GOT3 (cell line): Measurements from ENCODE around the gene HECTD1.
"Not testable (repeated sequence)": the region's sequence is repeated elsewhere in the genome, so short reads cannot be mapped to it uniquely, and the experiment has no call there.

Experiments
- DNase-seq: peaks from one replicate; lab custom pipeline; 2025; ENCODE audit warnings: mixed read lengths; lab: John Stamatoyannopoulos, UW

HECTD1 gene

GRCh38 chr14:31142455-31143087 is 65.0 kb downstream of the HECTD1 start:
- DNase-seq, result no peak

GRCh38 chr14:31139301-31139847 is 68.2 kb downstream of the HECTD1 start:
- DNase-seq, result no peak

DNA sequence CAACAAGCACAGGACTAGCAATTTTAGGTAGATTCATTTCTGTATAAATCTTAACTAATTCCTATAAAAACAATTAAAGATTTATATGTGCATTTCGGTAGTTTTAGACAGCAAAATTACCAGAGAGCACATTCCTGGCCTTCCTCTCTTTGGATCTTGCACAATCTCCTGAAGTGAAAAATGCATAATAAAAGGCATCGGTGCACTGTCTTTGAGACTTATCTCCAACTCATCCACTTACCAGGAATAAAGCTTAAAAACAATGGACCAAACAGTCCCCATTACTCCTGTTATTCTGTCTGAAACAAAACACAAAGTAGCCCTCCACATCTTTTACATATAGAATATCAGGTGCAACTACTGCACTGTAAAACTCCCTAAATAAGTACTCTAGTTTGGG is 69.3 kb downstream of the HECTD1 start:
- DNase-seq, result no peak

- no peak for DNase-seq
Observed at GRCh38 chr14:31137214-31137889, 70.2 kb downstream of the HECTD1 start.

- DNase-seq, result no peak
Observed at GRCh38 chr14:31133133-31133532, 74.5 kb downstream of the HECTD1 start.

DNA sequence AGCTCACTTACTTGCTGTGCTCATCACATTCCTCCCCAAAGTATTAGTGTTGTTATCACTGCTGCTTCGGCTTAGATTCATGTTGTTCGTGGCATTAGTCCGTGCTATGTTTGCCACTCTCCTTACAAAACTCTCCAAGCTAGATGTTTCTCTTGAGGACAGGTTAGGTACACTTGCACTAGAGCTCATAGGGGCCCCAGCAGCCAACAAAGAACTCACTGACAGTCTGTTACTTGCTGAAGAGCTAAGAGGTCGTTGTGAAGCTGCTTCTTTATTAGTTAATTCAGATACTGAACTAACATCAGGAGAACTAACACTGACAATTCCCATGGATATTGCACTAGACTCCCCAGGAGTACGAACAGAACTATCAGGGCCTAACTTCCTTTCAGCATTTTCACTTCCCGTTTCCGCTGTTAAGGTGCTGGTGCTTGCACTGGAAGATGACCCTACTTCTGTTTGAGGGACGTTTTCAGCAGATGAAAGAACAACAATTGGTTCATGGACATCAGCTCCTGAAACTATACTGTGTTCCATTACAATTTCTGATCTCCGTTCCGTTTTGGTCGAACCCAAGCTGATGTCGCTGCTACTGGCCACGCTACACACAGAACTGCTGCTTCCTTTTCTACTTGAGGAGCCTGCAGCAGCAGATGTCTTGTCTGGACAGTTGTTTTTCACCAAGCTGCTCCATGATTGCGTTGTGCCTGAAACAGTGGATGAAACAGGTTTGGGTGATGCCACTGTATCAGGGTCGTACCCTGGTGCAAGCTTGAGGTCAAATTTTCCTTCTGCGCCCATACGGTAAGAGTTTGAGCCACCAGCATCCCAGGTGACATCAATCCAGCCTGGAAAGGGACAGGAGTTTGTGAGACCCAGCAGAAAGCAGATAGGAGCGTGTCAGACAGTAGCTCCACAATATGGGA is 78.7 kb downstream of the HECTD1 start:
- no peak for DNase-seq

DNA sequence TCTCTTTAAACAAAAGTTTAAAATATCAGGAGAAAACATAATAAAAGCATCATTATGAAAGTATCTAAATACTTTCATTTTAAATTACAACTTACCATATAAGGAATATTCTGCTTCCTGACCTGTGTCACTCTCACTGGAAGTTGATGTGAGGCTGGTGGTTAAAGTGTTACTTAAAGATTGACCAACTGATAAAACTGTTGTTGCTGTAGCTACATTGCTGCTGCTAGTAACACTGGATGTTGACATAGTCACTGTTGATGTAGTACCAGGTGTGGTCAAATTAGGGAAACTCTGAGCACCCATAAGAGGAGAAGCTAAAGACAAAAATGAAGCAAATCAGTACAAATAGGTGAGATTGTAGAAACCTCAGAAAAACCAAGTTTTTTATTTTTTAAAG is 79.9 kb downstream of the HECTD1 start:
- DNase-seq, result no peak

DNA sequence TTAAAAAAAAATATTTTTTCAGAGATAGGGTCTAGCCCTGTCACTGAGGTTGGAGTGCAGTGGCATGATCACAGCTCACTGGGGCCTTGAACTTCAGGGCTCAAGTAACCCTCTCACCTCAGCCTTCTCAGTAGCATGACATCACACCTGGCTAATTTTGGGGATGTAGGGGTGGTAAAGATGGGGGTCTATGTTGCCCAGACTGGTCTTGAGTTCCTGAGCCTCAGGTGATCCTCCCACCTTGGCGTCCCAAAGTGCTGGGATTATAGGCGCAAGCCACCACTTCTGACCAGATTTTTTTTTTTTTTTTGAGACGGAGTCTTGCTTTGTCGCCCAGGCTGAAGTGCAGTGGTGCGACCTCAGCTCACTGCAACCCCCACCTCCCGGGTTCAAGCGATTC is 80.9 kb downstream of the HECTD1 start:
- DNase-seq, result no peak

GRCh38 chr14:31125231-31125630 is 82.4 kb downstream of the HECTD1 start:
- DNase-seq, result no peak

DNA sequence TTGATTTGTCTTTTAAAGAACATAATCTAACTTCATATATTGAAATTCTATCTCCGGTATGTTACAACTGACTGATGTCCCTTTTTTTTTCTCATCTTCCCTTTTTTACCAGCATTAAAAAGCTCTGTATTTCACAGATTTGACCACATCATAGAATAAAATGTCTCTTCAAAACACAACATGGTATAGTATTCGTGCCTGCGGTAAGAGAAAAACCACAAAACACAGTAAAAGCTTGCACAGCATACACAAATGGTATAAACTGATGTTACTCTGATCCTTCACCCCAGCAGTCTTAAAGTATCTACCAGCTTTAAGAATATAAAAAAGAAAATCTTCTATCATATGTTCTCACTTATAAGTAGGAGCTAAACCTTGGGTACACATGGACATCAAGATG is 83.4 kb downstream of the HECTD1 start:
- DNase-seq, result no peak

GRCh38 chr14:31122921-31123320 is 84.7 kb downstream of the HECTD1 start:
- DNase-seq, result no peak

- no peak for DNase-seq
Observed at GRCh38 chr14:31122098-31122611, 85.4 kb downstream of the HECTD1 start.

- no peak for DNase-seq
Observed at GRCh38 chr14:31118892-31119291, 88.7 kb downstream of the HECTD1 start.

DNA sequence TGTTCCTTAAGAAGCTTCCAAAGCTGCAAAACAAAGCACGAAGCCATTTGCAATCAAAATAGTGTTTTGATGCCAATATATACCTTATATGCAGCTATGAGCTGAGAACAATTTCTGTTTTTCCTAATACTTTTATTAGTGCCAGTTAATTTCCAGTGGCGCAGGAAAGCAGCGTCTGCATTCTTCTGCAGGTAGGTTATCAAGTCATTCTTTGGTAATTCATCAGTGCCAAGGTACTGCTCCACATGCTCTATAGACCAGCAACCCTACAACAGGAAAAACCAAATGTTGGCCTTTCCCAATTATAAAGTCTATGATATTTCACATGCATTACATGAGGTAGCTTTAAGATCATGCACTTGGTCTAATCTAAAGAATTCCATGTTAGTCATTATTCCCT is 93.8 kb downstream of the HECTD1 start:
- no peak for DNase-seq

DNA sequence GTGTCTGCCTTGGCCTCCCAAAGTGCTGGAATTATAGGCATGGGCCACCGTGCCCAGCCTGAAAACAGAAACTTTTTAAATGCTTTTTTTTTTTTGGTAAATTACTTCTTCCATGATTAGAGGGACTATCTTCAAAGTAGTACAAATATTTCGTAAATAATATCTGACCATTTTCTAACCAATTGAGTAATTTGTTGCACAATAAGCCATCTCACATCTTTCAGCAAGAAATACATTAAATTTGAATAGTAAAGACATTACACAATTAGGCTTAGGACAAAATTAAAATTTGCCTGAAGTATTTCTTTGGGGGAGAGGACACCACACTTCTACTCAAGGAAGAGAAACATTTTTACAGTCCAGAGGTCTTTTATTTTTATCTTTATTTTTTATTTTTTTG is 96.7 kb downstream of the HECTD1 start:
- DNase-seq, result no peak

DNA sequence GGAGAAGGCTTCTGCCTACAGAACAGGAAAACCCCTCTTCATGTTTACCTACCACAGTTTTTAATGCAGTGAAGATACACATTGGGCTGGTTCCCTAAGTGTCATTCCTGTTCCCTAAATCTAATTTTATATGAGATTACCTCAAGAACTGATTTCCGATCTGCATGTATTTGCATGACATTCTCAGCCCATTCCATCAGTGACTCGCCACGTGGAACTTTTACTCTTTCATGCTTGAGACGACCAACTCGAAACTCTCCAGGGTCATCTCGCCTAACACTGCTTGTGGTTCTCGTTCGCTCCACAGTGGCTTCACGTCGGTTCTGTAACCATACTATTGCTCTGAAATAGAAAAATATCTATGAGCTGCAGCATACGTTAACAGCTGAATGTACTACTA is 98.3 kb downstream of the HECTD1 start:
- DNase-seq, result no peak

- DNase-seq, result no peak
Observed at GRCh38 chr14:31106768-31107167, 100.8 kb downstream of the HECTD1 start.

- no peak for DNase-seq
Observed at GRCh38 chr14:31097081-31097480, 110.5 kb downstream of the HECTD1 start.

- DNase-seq, result no peak
Observed at GRCh38 chr14:31096255-31096654, 111.3 kb downstream of the HECTD1 start.

DNA sequence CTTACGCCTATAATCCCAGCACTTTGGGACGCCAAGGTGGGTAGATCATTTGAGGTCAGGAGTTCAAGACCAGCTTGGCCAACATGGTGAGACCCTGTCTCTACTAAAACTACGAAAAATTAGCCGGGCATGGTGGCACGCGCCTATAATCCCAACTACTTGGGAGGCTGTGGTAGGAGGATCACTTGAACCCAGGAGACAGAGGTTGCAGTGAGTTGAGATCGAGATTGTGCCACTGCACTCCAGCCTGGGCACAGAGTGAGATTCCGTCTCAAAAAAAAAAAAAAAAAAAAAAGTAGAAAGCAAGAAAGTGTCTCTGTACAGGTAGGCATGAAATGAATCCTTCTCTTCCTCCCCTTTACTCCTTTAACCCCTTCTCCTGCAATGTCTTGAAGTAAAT is 111.8 kb downstream of the HECTD1 start:
- not testable (repeated sequence) for DNase-seq

- DNase-seq, result not testable (repeated sequence)
Observed at GRCh38 chr14:31093884-31094839, 113.4 kb downstream of the HECTD1 start.
